CD4-positive, alpha-beta T cell treated with Interferon alpha-2 for 1 hour (primary cell): ENCODE results near the gene KRTAP20-1.

Experiments
- DNase-seq, 2 donors: peaks; one replicate each; pipeline ENCODE4 v3.0.0-alpha.2; 2020 to 2022

KRTAP20-1 gene

GRCh38 chr21:30652891-30653290 is 36.7 kb downstream of the KRTAP20-1 start:
- no peak for DNase-seq
